MM.1S (cell line): ENCODE data around the gene CDH1.

ENCODE experiments used
- EZH2 ChIP-seq: fragments of 300-600 bp; sonication (generic); optimal IDR thresholded peaks from 2 replicates; pipeline ENCODE3; 2017; ENCODE audit warnings: low read depth, mild to moderate bottlenecking, antibody characterized with exemption, low read length, mixed read lengths
- TF ChIP-seq, protein P1 (sequence below): fragments of 300-600 bp; sonication (generic); IDR thresholded peaks from 2 replicates; pipeline ENCODE4 v1.5.1; 2016; ENCODE audit warnings: antibody characterized with exemption, low read length, mixed read lengths

DNA sequence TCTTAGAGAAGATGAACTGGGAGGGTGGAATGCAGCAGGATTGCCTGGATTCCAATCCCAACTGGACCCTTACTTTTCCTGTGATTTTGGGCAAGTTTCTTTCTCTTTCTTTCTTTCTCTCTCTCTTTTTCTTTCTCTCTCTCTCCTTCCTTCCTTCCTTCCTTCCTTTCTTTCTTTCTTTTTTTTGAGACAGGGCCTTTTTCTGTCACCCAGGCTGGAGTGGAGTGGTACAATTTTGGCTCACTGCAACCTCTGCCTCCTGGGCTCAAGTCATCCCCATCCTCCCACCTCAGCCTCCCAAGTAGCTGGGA, 20.5 kb downstream of the CDH1 start:
- TF ChIP-seq EZH2 = no peak
- TF ChIP-seq, protein P1, sequence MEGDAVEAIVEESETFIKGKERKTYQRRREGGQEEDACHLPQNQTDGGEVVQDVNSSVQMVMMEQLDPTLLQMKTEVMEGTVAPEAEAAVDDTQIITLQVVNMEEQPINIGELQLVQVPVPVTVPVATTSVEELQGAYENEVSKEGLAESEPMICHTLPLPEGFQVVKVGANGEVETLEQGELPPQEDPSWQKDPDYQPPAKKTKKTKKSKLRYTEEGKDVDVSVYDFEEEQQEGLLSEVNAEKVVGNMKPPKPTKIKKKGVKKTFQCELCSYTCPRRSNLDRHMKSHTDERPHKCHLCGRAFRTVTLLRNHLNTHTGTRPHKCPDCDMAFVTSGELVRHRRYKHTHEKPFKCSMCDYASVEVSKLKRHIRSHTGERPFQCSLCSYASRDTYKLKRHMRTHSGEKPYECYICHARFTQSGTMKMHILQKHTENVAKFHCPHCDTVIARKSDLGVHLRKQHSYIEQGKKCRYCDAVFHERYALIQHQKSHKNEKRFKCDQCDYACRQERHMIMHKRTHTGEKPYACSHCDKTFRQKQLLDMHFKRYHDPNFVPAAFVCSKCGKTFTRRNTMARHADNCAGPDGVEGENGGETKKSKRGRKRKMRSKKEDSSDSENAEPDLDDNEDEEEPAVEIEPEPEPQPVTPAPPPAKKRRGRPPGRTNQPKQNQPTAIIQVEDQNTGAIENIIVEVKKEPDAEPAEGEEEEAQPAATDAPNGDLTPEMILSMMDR = no peak
